ENCODE results near the gene MZF1.

DNA sequence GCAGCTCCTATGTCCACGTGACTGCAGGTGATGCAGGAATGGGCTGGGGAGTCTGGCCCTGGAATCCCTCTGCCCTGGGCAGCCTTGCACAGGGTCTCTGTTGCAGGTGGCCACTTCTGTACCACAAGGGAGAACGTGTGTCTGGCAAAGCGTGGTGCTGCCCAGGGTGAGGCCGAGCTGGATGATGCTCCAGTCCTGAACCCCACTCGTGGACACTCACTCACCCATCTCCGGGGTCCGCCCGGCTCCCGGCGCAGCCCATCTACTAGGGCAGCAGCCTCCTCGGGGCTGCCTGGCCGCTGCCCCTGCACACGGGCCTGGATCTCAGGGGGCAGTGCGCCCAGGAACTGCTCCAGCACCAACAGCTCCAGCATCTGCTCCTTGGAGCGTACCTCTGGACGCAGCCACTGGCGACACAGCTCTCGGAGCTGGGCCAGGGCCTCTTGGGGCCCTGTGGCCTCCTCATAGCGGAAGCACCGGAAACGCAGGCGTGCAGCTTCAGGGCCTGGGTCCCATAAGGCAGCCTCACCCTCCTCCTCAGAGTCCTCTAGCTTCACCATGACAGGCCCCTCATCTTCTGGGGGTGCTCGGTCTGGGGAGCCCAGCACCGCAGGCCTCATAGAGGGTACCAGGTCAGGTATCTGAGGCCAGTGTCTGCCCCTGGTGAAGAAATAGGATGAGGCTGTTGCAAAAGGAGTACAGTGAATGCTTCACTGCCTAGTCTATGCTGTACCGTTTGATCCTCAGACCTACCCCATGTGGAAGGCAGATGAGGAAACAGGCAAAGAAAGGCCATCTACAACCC lies 2.2 kb downstream of the MZF1 start:
- TF ChIP-seq POLR2A (IDR thresholded peaks at IDR 0.05): no peak
- TF ChIP-seq, protein P1, sequence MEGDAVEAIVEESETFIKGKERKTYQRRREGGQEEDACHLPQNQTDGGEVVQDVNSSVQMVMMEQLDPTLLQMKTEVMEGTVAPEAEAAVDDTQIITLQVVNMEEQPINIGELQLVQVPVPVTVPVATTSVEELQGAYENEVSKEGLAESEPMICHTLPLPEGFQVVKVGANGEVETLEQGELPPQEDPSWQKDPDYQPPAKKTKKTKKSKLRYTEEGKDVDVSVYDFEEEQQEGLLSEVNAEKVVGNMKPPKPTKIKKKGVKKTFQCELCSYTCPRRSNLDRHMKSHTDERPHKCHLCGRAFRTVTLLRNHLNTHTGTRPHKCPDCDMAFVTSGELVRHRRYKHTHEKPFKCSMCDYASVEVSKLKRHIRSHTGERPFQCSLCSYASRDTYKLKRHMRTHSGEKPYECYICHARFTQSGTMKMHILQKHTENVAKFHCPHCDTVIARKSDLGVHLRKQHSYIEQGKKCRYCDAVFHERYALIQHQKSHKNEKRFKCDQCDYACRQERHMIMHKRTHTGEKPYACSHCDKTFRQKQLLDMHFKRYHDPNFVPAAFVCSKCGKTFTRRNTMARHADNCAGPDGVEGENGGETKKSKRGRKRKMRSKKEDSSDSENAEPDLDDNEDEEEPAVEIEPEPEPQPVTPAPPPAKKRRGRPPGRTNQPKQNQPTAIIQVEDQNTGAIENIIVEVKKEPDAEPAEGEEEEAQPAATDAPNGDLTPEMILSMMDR (IDR thresholded peaks at IDR 0.05): no peak
